HL-60 (cell line): ENCODE measurements around the gene MIF.

Experiments used
- CTCF ChIP-seq: IDR thresholded peaks from one replicate; pipeline ENCODE4 v1.5.1; 2011; ENCODE audit warnings: low read length, control low read depth, inconsistent platforms; ENCODE audit not compliant: insufficient read depth
- GABPA ChIP-seq: IDR thresholded peaks from 2 replicates; pipeline ENCODE4 v1.6.1; 2012; ENCODE audit warnings: low read depth
- POLR2AphosphoS5 ChIP-seq: IDR thresholded peaks from 2 replicates; pipeline ENCODE4 v1.6.1; 2012; ENCODE audit warnings: low read depth

- TF ChIP-seq POLR2AphosphoS5 (no peak), GABPA (no peak), CTCF (no peak)
Measured at GRCh38 chr22:23926561-23926960, 32.4 kb downstream of the MIF start.
